Nephron (organoid): ENCODE results near the gene MAG.

Experiments used
- H3K27ac Mint-ChIP-seq, 3 experiments: 2 replicates each; pipeline ENCODE4 v1.8.0; 2020; ENCODE audit warnings: mixed read lengths in 3 of 3, mild to moderate bottlenecking in 2 of 3, moderate library complexity in 1 of 3
- H3K27me3 Mint-ChIP-seq: 2 replicates; pipeline ENCODE4 v1.8.0; 2021; ENCODE audit warnings: low read depth, mild to moderate bottlenecking, moderate library complexity, mixed read lengths
- H3K36me3 Mint-ChIP-seq: 2 replicates; pipeline ENCODE4 v1.8.0; 2020; ENCODE audit warnings: low read depth, mixed read lengths
- H3K4me1 Mint-ChIP-seq: 2 replicates; pipeline ENCODE4 v1.8.0; 2020; ENCODE audit warnings: mixed read lengths
- H3K4me3 Mint-ChIP-seq, 3 experiments: 2 replicates each; pipeline ENCODE4 v1.8.0; 2020; ENCODE audit warnings: mild to moderate bottlenecking in 3 of 3, mixed read lengths in 3 of 3, moderate library complexity in 2 of 3
- H3K9me3 Mint-ChIP-seq: 2 replicates; pipeline ENCODE4 v1.8.0; 2020; ENCODE audit warnings: mixed read lengths
- CTCF ChIP-seq, 3 experiments: fragments of 200-600 bp; sonication (generic); IDR thresholded peaks; one replicate each; pipeline ENCODE4 v1.5.0; 2021; ENCODE audit warnings: antibody characterized with exemption in 3 of 3; ENCODE audit not compliant: unreplicated experiment in 3 of 3

Gene MAG

GRCh38 chr19:35328851-35329285 lies 36.9 kb downstream of the MAG start, which contains the start of gene CD22:
Gene CD22, plus strand, starts transcription at chr19:35329187. Its CDS starts 2,854 bp downstream, at chr19:35332041.
- H3K4me1 Mint-ChIP-seq: no peaks in the 10 kb centered on the region
- TF ChIP-seq CTCF (IDR thresholded peaks at IDR 0.05; ENCODE audit: unreplicated experiment in 3 of 3): no peak
- H3K4me3 Mint-ChIP-seq: no peak within 1 kb of the TSS
- H3K9me3 Mint-ChIP-seq: no peaks in the 10 kb centered on the region
- peaks cover 8% of the 10 kb centered on the region for H3K27me3 Mint-ChIP-seq
- H3K27ac Mint-ChIP-seq: no peak within 1 kb of the TSS
- no peaks in the 10 kb centered on the region for H3K36me3 Mint-ChIP-seq

- no peak overlapping the region for H3K4me3 Mint-ChIP-seq
- H3K36me3 Mint-ChIP-seq: no peaks in the 10 kb centered on the region
- no peak for TF ChIP-seq CTCF (IDR thresholded peaks at IDR 0.05; ENCODE audit: unreplicated experiment in 3 of 3)
- no peaks in the 10 kb centered on the region for H3K9me3 Mint-ChIP-seq
- no peak overlapping the region for H3K27ac Mint-ChIP-seq
- peaks cover 8% of the 10 kb centered on the region for H3K27me3 Mint-ChIP-seq
- no peaks in the 10 kb centered on the region for H3K4me1 Mint-ChIP-seq
Observed at GRCh38 chr19:35329323-35329722, 37.4 kb downstream of the MAG start.

- H3K9me3 Mint-ChIP-seq: no peaks in the 10 kb centered on the region
- no peaks in the 10 kb centered on the region for H3K36me3 Mint-ChIP-seq
- peaks cover 14% of the 10 kb centered on the region for H3K27me3 Mint-ChIP-seq
- H3K4me1 Mint-ChIP-seq: no peaks in the 10 kb centered on the region
- H3K4me3 Mint-ChIP-seq: no peak overlapping the region
- no peak overlapping the region for H3K27ac Mint-ChIP-seq
- TF ChIP-seq CTCF (IDR thresholded peaks at IDR 0.05; ENCODE audit: unreplicated experiment in 3 of 3): no peak
Observed at GRCh38 chr19:35330475-35330874, 38.5 kb downstream of the MAG start.

GRCh38 chr19:35331551-35332214 lies 39.7 kb downstream of the MAG start:
- Mint-ChIP-seq H3K27me3 (peaks cover 18% of the 10 kb centered on the region), H3K36me3 (no peaks in the 10 kb centered on the region), H3K4me3 (no peak overlapping the region), H3K4me1 (no peaks in the 10 kb centered on the region), H3K9me3 (no peaks in the 10 kb centered on the region), H3K27ac (no peak overlapping the region)
- no peak for TF ChIP-seq CTCF (IDR thresholded peaks at IDR 0.05; ENCODE audit: unreplicated experiment in 3 of 3)

- H3K27ac Mint-ChIP-seq: no peak overlapping the region
- H3K4me3 Mint-ChIP-seq: no peak overlapping the region
- peaks cover 19% of the 10 kb centered on the region for H3K27me3 Mint-ChIP-seq
- H3K4me1 Mint-ChIP-seq: no peaks in the 10 kb centered on the region
- H3K9me3 Mint-ChIP-seq: no peaks in the 10 kb centered on the region
- no peaks in the 10 kb centered on the region for H3K36me3 Mint-ChIP-seq
- no peak for TF ChIP-seq CTCF (IDR thresholded peaks at IDR 0.05; ENCODE audit: unreplicated experiment in 3 of 3)
Observed at GRCh38 chr19:35332817-35333216, 40.9 kb downstream of the MAG start.

GRCh38 chr19:35334144-35334753 lies 42.3 kb downstream of the MAG start:
- no peak overlapping the region for H3K4me3 Mint-ChIP-seq
- H3K36me3 Mint-ChIP-seq: no peaks in the 10 kb centered on the region
- TF ChIP-seq CTCF (IDR thresholded peaks at IDR 0.05; ENCODE audit: unreplicated experiment in 3 of 3): no peak
- no peaks in the 10 kb centered on the region for H3K4me1 Mint-ChIP-seq
- H3K9me3 Mint-ChIP-seq: no peaks in the 10 kb centered on the region
- H3K27ac Mint-ChIP-seq: no peak overlapping the region
- peaks cover 15% of the 10 kb centered on the region for H3K27me3 Mint-ChIP-seq
